ENCODE data around the gene PHLDB3.

DNA sequence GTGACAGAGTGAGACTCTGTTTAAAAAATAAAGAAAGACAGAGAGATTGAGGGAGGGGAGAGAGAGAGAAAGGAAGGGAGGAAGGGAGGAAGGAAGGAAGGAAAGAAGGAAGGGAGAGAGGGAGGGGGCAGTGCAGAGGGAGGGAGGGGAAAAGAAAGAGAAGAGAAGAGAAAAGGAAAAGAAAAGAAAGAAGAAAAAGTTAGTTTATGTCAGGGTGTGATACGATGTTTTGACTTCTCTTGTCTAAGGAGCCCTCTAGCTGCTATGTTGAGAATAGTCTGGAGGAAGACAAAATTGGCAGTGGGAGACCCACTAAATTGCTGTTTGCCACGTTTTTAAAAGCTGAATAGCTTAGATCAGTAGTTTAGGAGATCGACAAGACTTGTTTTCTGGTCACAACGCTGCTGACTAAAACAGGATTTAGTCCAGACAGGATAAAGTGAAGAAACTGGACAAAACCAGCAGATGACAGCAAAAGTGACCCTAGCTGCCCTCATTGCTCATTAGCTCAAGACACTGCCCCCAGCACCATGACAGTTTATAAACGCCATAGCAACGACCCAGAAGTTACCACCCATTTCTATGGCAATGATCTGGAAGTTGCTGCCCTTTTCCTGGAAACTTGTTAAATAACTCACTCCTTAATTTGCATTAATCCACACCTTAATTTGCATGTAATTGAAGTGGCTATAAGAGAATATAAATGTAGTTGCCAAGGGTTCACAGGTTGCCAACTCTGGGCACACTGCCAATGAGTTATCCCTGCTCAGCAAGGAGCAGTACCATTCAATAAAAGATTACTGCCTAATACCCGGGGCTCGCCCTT is 78.8 kb downstream of the PHLDB3 start:
- TF ChIP-seq, protein P1, sequence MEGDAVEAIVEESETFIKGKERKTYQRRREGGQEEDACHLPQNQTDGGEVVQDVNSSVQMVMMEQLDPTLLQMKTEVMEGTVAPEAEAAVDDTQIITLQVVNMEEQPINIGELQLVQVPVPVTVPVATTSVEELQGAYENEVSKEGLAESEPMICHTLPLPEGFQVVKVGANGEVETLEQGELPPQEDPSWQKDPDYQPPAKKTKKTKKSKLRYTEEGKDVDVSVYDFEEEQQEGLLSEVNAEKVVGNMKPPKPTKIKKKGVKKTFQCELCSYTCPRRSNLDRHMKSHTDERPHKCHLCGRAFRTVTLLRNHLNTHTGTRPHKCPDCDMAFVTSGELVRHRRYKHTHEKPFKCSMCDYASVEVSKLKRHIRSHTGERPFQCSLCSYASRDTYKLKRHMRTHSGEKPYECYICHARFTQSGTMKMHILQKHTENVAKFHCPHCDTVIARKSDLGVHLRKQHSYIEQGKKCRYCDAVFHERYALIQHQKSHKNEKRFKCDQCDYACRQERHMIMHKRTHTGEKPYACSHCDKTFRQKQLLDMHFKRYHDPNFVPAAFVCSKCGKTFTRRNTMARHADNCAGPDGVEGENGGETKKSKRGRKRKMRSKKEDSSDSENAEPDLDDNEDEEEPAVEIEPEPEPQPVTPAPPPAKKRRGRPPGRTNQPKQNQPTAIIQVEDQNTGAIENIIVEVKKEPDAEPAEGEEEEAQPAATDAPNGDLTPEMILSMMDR (IDR thresholded peaks at IDR 0.05): peak; percentile 38 to 69 (median 41)
- peak in 2 of 3 donors; percentile 40 to 51 for TF ChIP-seq POLR2AphosphoS5 (IDR thresholded peaks at IDR 0.05)
- TF ChIP-seq POLR2A (IDR thresholded peaks at IDR 0.05): no peak
